ELF-1 (cell line): ENCODE results near the gene KIAA1210.
A peak's percentile ranks its signal among the peaks of the same experiment; 100 is the strongest.

ENCODE experiments used
- DNase-seq: peaks from one replicate; pipeline ENCODE4 v3.0.0-alpha.2; 2016; ENCODE audit warnings: low read depth, low spot score

KIAA1210 gene

DNA sequence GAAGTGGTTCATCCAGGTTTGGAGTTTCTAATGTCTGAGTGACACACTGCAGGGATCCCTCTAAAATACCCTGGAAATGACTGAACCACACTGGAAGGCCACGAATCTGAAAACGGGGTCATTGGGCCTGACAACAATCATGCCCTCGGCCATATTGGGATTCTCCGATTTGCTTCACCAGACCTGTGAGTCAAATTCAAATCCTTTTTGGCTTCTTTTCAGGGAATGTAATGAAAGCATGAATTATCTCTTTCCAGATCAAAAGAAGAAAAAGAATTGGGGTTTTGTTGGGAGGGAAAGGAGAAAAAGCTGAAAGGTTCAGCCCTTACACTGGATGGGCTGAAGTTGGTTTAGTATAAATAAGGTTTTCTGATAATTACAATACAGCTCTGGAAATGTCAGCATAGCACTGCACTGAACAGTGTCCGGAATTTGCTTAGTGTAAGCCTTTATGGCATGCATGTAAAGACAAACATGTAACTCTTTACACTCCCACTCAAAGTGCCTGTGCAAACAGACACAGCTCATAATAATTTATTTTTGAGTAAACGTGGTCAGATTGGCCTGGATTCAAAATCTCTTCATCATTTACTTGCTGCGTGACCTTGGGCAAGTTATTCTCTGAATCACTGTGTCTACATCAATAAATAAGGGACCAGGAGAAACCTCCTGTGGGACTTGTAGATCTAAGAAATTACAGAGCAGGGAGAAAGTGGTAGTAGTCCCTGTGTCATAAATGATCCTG, 33.4 kb downstream of the KIAA1210 start:
- no peak for DNase-seq

GRCh38 chrX:119090627-119091026, 37.0 kb downstream of the KIAA1210 start:
- no peak for DNase-seq

- DNase-seq = no peak
These were observed 38.0 kb downstream of the KIAA1210 start for GRCh38 chrX:119089619-119090018.

GRCh38 chrX:119087121-119087520, 40.5 kb downstream of the KIAA1210 start:
- DNase-seq = no peak

- no peak for DNase-seq
These were observed 42.8 kb downstream of the KIAA1210 start for GRCh38 chrX:119084766-119085165.

GRCh38 chrX:119082278-119082677, 45.3 kb downstream of the KIAA1210 start:
- DNase-seq = no peak

DNA sequence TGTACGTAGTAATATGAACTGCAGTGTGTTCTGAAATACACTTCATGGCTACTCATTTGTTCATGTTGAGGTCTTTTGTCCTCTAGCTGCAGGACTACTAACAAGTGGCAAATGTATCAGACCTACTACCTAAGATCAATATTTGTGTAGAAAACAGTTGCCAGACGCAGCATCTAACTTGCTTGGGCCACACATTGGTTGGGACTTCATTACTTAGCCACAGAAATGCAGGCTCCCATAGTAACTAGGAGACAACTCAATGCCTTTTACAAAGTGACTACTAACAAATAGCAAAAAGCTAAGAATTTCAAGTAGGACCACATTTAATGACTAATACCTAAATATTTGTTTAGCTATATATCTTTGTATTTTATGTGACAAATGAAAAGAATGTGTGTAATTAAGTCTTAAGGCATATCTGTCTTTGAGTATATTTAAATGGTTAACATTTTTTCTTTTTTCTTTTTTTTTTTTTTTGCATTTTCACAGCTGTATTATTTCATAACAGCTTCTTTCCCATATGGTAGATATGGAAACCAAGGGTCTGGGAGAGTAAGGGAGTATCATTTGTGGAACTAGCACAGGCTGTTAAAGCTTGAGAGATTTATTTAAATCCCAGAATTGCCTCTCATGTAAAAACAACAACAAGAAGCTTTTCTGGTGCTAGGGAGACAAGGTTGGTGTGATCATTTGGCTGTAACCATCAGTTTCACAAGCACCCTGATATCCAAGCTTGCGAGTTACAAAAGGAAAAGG, 52.2 kb downstream of the KIAA1210 start:
- DNase-seq = no peak

DNA sequence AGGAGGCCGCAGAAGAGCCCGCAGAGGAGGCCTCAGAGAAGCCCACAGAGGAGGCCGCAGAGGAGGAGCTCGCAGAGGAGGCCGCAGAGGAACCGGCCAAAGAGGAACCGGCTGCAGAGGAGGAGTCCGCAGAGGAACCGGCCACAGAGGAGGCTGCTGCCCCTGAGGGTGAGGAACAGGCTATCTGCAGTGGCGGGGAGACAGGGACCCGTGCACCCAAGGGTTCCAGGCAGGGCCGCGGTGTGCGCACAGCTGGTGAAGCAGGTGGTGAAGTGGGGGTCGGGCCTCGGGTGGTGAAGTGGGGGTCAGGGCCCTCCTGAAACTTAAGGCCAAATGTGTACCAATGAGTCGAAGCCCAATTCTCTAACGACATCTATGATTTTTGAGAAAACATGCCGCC, 53.7 kb downstream of the KIAA1210 start:
- DNase-seq = no peak

- no peak for DNase-seq
These were observed 54.3 kb downstream of the KIAA1210 start for GRCh38 chrX:119073200-119073905.

DNA sequence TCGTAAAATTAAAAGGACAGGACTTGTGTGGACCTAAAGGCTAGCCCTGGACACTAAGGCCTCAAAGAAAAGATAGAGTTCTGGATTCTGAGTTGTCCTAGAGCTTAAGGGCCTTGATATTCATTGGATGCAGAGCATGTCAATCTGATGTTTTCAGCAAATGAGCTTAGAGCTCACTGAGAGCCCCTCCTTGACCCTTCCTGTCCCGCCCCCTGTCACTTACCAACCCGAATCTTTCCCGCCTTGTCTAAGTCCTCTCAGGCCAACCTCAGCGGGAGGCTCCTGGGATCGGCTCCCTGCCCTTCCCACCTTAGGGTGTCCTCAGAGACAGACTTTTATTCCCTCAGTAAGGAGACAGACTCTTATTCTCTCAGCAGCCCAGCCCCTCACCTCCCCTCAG, 54.9 kb downstream of the KIAA1210 start, which contains the start of gene CT47C1:
TSS of gene CT47C1 (plus strand) at position 250 of the 400 bp plus-strand sequence. CDS start 233 bp downstream, outside the sequence.
- no peak for DNase-seq

- DNase-seq = no peak
These were observed 56.2 kb downstream of the KIAA1210 start for GRCh38 chrX:119071381-119071780.

GRCh38 chrX:119069762-119070161, 57.9 kb downstream of the KIAA1210 start:
- DNase-seq = no peak

- DNase-seq = no peak
These were observed 58.5 kb downstream of the KIAA1210 start for GRCh38 chrX:119069128-119069527.

- peak; percentile 65 for DNase-seq
These were observed 60.4 kb downstream of the KIAA1210 start for GRCh38 chrX:119067023-119067739.

DNA sequence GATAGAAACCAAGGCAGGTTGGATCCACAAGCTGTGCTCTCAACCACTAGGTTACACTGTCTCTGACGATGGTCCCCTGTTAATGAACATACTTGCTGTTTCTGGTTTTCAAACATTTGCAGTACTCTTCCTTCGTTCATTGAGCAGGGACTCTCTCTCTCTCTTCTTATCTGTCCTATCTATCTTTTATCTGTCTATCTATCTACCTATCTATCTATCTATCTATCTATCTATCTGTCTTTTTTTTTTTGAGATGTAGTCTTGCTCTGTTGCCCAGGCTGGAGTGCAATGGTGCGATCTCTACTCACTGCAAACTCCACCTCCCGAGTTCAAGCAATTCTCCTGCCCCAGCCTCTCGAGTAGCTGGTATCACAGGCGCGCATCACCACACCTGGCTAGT, 64.2 kb downstream of the KIAA1210 start:
- no peak for DNase-seq

GRCh38 chrX:119062750-119063374, 64.8 kb downstream of the KIAA1210 start:
- DNase-seq = peak; percentile 27

GRCh38 chrX:119055687-119056086, 71.9 kb downstream of the KIAA1210 start:
- DNase-seq = no peak

DNA sequence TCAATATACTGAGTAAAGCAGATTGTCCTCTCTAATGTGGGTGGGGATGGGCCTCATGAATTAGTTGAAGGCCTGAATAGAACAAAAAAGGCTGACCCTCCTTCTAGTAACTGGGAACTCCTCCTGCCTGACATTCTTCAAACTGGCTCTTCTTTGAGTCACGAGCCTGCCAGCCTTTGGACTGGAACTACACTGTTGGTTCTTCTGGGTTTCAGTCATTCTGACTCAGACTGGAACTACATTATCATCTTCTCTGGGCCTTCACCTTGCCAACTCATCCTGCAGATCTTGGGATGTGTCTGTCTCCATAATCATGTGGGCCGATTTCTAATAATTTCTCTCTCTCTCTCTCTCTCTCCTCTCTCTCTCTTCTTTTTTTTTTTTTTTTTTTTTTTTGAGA, 81.7 kb downstream of the KIAA1210 start:
- DNase-seq = no peak

DNA sequence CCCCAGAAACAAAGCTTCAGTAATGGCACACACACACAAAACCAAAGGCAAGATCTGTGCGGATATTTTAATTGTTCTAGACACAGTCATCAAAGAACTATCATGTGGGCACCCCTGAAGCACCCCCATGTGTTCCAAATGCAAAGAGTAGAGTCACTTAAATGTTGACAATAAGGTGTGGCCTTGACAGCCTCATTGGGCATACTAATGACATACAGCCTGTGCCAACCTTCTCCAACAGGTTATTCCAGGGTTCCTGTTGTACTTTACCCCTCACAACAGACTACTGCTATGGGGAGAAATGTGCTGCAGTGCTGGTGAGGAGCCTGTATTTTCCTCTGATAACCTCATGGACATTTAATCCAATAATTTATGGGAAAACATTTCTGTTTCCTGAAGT, 84.6 kb downstream of the KIAA1210 start:
- DNase-seq = no peak

DNA sequence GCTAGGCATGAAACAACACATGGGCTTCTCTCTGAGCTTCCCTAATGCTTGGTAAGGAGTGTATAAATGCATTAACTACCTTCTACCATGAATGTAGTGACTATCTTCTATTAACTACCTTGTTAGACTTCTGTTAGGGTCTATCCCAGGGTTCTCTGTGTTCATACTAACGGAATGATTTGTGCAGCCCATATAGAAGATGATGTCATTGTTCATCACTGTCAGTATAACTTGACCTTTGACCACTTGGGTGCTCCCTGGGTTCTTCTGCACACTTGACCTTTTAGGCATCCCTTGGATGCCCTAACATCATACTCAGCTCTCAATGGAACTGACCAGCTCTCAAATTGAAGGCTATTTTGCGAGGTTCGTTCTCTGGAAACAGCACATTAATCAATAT, 85.6 kb downstream of the KIAA1210 start:
- DNase-seq = no peak

GRCh38 chrX:119041175-119041574, 86.4 kb downstream of the KIAA1210 start:
- no peak for DNase-seq
